SK-MEL-5 (cell line): ENCODE measurements around the gene METTL23. TPM values are rescaled to one million over a fixed set of nuclear protein-coding genes. Genes with fewer than 3 reads are reported as not detected.

Experiments used
- DNase-seq: peaks from one replicate; pipeline ENCODE4 v3.0.0-alpha.2; 2016; ENCODE audit warnings: low read depth, low spot score
- in situ Hi-C: cut with HindIII; loops from 2 replicates; pipeline ENCODE4 v1.10.0; 2016; ENCODE audit warnings: low sequenced_read_pairs, high pct_unique_total_duplicates, low pct_unique_long_range_greater_than_20kb
- small RNA-seq, 2 experiments: library from RNA; depleted of rRNA; stranded (forward); fragments of <200 nt; gene quantifications; one replicate each; pipeline ENCODE3, GENCODE V24; 2014
- total RNA-seq: library from RNA; depleted of rRNA; stranded (reverse); fragments of >200 nt; shearing (Covaris generic); gene quantifications from 2 replicates; pipeline ENCODE4 v1.2.3, GENCODE V29; 2014; rRNA removed

METTL23 gene
- total RNA-seq, 1 experiment from 2014 or later: 183 TPM

GRCh38 chr17:76781056-76781982 lies 54.7 kb downstream of the METTL23 start:
- DNase-seq: peak; percentile 64
- in situ Hi-C loops: no loop called here

- DNase-seq: no peak
- in situ Hi-C loops: no loop called here
Measured at GRCh38 chr17:76783146-76783545, 56.5 kb downstream of the METTL23 start.

Small RNA genes within 50 kb of the gene (small RNA-seq; reads per million reads assigned to genes)
- gene AC005837.3 (0 reads per million in 2 experiments), gene RF02271 (0 reads per million in 2 experiments), gene RNU6-97P (0 reads per million in 2 experiments), gene RNY4P36 (0 to 0.24 reads per million in 2 experiments)

Other genes with a start within 250 kb of the METTL23 start
- gene RHBDF2, start 225.4 kb upstream of the METTL23 start, total RNA-seq: 25.0 and 28.6 TPM in 2 replicates
- gene CYGB, start 189.1 kb upstream of the METTL23 start, total RNA-seq: 122 TPM in 2 replicates
- gene PRCD, start 186.8 kb upstream of the METTL23 start, total RNA-seq: 15.8 and 18.8 TPM in 2 replicates
- 77.4 and 96.3 TPM in 2 replicates for gene ST6GALNAC2, start 141.0 kb upstream of the METTL23 start, total RNA-seq
- gene ST6GALNAC1, start 83.1 kb upstream of the METTL23 start, total RNA-seq: 0.79 and 1.7 TPM in 2 replicates
- gene MXRA7, start 15.9 kb upstream of the METTL23 start, total RNA-seq: 197 and 199 TPM in 2 replicates
- gene JMJD6, start 233 bp upstream of the METTL23 start, total RNA-seq: 46.1 and 48.7 TPM in 2 replicates
- gene SRSF2, start 10.5 kb downstream of the METTL23 start, total RNA-seq: 173 and 184 TPM in 2 replicates
- gene MFSD11, start 11.3 kb downstream of the METTL23 start, total RNA-seq: 41.4 and 42.3 TPM in 2 replicates
- 54.8 and 54.9 TPM in 2 replicates for gene MGAT5B, start 141.6 kb downstream of the METTL23 start, total RNA-seq